ENCODE data around the gene RHCE.

The RHCE gene

GRCh38 chr1:25433389-25434186 is 13.0 kb upstream of the RHCE start:
- H3K9me3 ChIP-seq (ENCODE audit: control insufficient read depth, insufficient read depth, low read length), result no peaks in the 10 kb centered on the region
- DNase-seq (ENCODE audit: low read depth, low spot score), result no peak
- no peak overlapping the region for H3K27ac ChIP-seq (ENCODE audit: low read length)
- WGBS (ENCODE audit: insufficient coverage, insufficient read length), result no CpG with 5 or more reads among the region's 4 CpGs
- no peaks in the 10 kb centered on the region for H3K27me3 ChIP-seq (ENCODE audit: control insufficient read depth, insufficient read depth, low read length)
- H3K36me3 ChIP-seq (ENCODE audit: control insufficient read depth, insufficient read depth, low read length), result no peaks in the 10 kb centered on the region
- H3K4me1 ChIP-seq (ENCODE audit: control insufficient read depth, insufficient read depth, low read length), result no peaks in the 10 kb centered on the region
- no peak overlapping the region for H3K4me3 ChIP-seq (ENCODE audit: low read length)

DNA sequence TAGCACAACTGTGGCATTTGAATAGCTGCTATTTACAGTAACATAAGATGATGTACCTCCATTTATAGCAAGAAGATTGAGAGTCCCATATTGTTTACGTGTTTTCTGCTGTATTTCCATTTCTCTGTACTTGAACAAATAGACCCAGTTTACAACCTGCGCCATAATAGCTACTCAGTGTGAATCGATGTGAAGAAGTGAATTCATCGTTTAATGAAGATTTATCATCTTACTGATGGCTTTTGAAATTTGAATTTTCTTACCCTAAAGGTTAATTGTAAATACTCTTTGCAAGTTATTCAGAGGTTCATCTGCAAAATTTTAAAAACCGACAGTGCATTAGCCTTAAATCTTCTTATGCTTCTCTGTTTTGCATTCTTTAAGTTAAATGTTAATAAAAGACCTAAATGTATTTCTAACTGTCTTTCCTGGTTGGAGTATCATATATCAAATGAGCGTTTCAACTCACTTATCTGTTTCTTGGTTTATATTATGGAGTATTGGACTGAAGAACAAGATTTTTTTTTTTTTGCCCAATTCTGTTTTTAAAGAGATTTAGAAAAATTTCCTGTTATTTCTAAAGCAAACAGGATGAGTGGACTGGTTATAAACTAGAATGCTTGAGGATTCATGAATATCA is 12.2 kb upstream of the RHCE start:
- Histone ChIP-seq H3K4me3 (ENCODE audit: low read length) (no peak overlapping the region), H3K27me3 (ENCODE audit: control insufficient read depth, insufficient read depth, low read length) (no peaks in the 10 kb centered on the region), H3K36me3 (ENCODE audit: control insufficient read depth, insufficient read depth, low read length) (no peaks in the 10 kb centered on the region), H3K9me3 (ENCODE audit: control insufficient read depth, insufficient read depth, low read length) (no peaks in the 10 kb centered on the region), H3K4me1 (ENCODE audit: control insufficient read depth, insufficient read depth, low read length) (no peaks in the 10 kb centered on the region), H3K27ac (ENCODE audit: low read length) (no peak overlapping the region)
- no CpG with 5 or more reads among the region's 6 CpGs for WGBS (ENCODE audit: insufficient coverage, insufficient read length)
- no peak for DNase-seq (ENCODE audit: low read depth, low spot score)

GRCh38 chr1:25431955-25432719 is 11.5 kb upstream of the RHCE start:
- H3K4me3 ChIP-seq (ENCODE audit: low read length), result peak overlapping the region; percentile 93; the same call in 1 of the 2 replicates
- H3K27me3 ChIP-seq (ENCODE audit: control insufficient read depth, insufficient read depth, low read length), result no peaks in the 10 kb centered on the region
- whole genome bisulfite sequencing (ENCODE audit: insufficient coverage, insufficient read length), result no CpG with 5 or more reads among the region's 6 CpGs
- no peak overlapping the region for H3K27ac ChIP-seq (ENCODE audit: low read length)
- no peaks in the 10 kb centered on the region for H3K36me3 ChIP-seq (ENCODE audit: control insufficient read depth, insufficient read depth, low read length)
- DNase-seq (ENCODE audit: low read depth, low spot score), result no peak
- no peaks in the 10 kb centered on the region for H3K4me1 ChIP-seq (ENCODE audit: control insufficient read depth, insufficient read depth, low read length)
- H3K9me3 ChIP-seq (ENCODE audit: control insufficient read depth, insufficient read depth, low read length), result no peaks in the 10 kb centered on the region

DNA sequence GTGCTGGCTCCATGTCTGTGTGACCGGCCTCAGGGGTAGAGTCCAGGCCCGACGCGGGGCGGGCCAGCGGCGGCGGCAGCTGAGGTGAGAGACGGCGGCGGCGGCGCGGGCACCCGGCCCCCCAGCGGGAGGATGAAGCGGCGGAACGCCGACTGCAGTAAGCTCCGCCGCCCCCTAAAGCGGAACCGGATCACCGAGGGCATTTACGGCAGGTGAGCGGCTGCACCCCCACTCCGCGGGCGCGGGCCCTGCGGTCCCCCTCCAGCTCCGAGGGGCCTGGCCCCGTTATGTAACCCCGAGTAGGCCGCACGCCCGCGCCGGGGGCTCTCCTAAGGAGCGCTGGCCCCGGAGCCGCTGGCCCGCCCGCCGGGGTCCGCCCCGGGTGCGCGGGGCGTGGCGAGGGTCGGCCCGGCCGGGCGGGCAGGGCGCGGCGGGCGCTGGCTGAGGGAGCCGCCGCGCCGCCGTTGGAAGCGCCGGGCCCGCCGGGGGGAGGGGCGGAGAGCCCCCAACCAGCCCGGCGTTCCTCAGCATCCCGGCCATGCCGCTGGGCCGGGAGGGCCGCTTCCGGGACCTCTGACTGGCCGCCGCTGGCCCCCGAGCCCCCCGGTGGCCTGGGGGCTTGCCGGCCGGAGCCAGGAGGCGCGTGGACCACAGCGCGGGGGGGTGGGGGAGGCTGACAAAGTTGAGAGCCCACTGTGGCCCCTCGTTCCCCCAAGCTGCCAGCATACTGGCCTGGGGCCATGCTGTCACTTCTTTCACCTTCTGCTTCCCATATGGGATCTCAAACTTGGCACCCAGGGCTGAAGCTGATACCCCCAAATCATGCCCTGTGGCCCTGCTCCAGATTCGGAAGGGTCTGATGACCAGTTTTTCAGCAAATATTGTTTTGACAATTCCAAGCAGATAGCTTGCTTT is 10.6 kb upstream of the RHCE start:
- no CpG with 5 or more reads among the region's 89 CpGs for WGBS (ENCODE audit: insufficient coverage, insufficient read length)
- no peaks in the 10 kb centered on the region for H3K4me1 ChIP-seq (ENCODE audit: control insufficient read depth, insufficient read depth, low read length)
- DNase-seq (ENCODE audit: low read depth, low spot score), result no peak
- no peaks in the 10 kb centered on the region for H3K36me3 ChIP-seq (ENCODE audit: control insufficient read depth, insufficient read depth, low read length)
- peak overlapping the region; percentile 93 for H3K4me3 ChIP-seq (ENCODE audit: low read length)
- no peaks in the 10 kb centered on the region for H3K27me3 ChIP-seq (ENCODE audit: control insufficient read depth, insufficient read depth, low read length)
- H3K9me3 ChIP-seq (ENCODE audit: control insufficient read depth, insufficient read depth, low read length), result no peaks in the 10 kb centered on the region
- no peak overlapping the region for H3K27ac ChIP-seq (ENCODE audit: low read length)

DNA sequence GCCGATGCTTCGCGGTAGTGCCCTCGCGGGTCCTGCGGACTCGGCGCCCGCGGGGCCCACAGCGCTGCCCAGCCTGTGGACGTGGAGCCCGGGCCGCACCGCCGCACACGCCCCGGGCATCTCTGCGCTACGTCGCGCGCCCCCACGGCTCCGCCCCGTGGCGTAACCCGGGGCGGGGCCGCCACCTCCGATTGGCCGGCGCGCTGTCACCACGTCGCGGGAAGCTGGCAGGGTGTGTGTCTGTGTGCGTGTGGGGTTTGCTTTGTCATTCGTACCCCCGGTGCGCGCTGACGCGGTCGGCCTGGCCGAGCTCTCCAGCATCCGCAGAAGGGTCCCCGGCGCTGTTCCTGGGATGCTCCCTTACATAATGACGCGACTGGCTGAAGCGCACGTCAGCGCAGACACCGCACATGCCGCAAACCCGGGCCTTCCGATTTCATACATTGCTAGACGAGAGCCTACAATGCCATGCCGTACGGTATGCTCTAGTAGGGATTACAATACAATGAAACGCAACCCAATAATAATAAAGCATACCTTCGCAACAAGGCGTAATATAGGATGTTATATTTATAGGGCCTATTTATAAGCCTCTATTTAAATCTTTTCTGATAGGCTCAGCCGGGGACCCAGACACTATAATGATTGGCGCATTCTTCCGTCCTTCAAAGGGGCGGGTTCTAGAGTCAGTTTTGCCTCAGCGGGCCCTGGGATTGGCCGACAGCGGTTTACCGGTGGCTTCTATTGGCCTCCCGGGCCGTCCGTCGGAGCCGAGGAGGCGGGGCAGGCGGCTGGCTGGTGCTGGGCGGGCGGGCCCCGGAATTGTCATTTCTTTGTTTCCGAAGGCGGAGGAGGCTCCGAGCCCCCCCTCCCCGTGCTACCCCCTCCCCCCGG is 9.7 kb upstream of the RHCE start, which contains the start of gene MACO1:
MACO1 (plus strand) TSS at position 825 of the 894 bp plus-strand sequence. CDS start 202 bp downstream, outside the sequence.
- Histone ChIP-seq H3K4me3 (ENCODE audit: low read length) (peak within 1 kb of the TSS; percentile 93), H3K9me3 (ENCODE audit: control insufficient read depth, insufficient read depth, low read length) (no peaks in the 10 kb centered on the region), H3K36me3 (ENCODE audit: control insufficient read depth, insufficient read depth, low read length) (no peaks in the 10 kb centered on the region), H3K27me3 (ENCODE audit: control insufficient read depth, insufficient read depth, low read length) (no peaks in the 10 kb centered on the region), H3K4me1 (ENCODE audit: control insufficient read depth, insufficient read depth, low read length) (no peaks in the 10 kb centered on the region), H3K27ac (ENCODE audit: low read length) (no peak within 1 kb of the TSS)
- DNase-seq (ENCODE audit: low read depth, low spot score), result peak; percentile 73
- WGBS (ENCODE audit: insufficient coverage, insufficient read length), result no CpG with 5 or more reads among the region's 87 CpGs

GRCh38 chr1:25428475-25429166 is 8.0 kb upstream of the RHCE start:
- Histone ChIP-seq H3K36me3 (ENCODE audit: control insufficient read depth, insufficient read depth, low read length) (no peaks in the 10 kb centered on the region), H3K4me3 (ENCODE audit: low read length) (no peak overlapping the region), H3K27me3 (ENCODE audit: control insufficient read depth, insufficient read depth, low read length) (no peaks in the 10 kb centered on the region), H3K4me1 (ENCODE audit: control insufficient read depth, insufficient read depth, low read length) (no peaks in the 10 kb centered on the region), H3K27ac (ENCODE audit: low read length) (no peak overlapping the region), H3K9me3 (ENCODE audit: control insufficient read depth, insufficient read depth, low read length) (no peaks in the 10 kb centered on the region)
- no peak for DNase-seq (ENCODE audit: low read depth, low spot score)
- no CpG with 5 or more reads among the region's 7 CpGs for WGBS (ENCODE audit: insufficient coverage, insufficient read length)

DNA sequence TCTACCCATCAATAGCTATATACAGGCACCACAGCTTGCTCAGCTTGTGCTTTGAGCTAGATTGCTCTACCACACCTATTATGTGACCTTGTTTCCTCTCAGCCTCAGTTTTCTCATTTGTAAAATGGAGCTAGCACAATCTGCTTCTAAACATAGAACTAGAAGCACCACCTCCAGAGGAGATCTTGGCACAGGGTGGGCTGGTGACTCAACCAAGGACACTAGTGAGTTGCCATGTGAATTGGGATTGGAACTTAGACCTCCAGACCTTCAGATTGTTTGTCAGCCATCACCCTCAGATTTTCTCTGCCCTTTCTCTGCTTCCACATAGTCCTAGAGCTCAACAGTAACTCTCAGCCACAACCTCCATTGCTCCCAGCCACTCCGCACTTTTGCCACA is 7.1 kb upstream of the RHCE start:
- DNase-seq (ENCODE audit: low read depth, low spot score), result no peak
- H3K36me3 ChIP-seq (ENCODE audit: control insufficient read depth, insufficient read depth, low read length), result no peaks in the 10 kb centered on the region
- no CpG with 5 or more reads among the region's 1 CpG for WGBS (ENCODE audit: insufficient coverage, insufficient read length)
- no peaks in the 10 kb centered on the region for H3K9me3 ChIP-seq (ENCODE audit: control insufficient read depth, insufficient read depth, low read length)
- H3K27ac ChIP-seq (ENCODE audit: low read length), result no peak overlapping the region
- no peaks in the 10 kb centered on the region for H3K27me3 ChIP-seq (ENCODE audit: control insufficient read depth, insufficient read depth, low read length)
- no peaks in the 10 kb centered on the region for H3K4me1 ChIP-seq (ENCODE audit: control insufficient read depth, insufficient read depth, low read length)
- no peak overlapping the region for H3K4me3 ChIP-seq (ENCODE audit: low read length)

DNA sequence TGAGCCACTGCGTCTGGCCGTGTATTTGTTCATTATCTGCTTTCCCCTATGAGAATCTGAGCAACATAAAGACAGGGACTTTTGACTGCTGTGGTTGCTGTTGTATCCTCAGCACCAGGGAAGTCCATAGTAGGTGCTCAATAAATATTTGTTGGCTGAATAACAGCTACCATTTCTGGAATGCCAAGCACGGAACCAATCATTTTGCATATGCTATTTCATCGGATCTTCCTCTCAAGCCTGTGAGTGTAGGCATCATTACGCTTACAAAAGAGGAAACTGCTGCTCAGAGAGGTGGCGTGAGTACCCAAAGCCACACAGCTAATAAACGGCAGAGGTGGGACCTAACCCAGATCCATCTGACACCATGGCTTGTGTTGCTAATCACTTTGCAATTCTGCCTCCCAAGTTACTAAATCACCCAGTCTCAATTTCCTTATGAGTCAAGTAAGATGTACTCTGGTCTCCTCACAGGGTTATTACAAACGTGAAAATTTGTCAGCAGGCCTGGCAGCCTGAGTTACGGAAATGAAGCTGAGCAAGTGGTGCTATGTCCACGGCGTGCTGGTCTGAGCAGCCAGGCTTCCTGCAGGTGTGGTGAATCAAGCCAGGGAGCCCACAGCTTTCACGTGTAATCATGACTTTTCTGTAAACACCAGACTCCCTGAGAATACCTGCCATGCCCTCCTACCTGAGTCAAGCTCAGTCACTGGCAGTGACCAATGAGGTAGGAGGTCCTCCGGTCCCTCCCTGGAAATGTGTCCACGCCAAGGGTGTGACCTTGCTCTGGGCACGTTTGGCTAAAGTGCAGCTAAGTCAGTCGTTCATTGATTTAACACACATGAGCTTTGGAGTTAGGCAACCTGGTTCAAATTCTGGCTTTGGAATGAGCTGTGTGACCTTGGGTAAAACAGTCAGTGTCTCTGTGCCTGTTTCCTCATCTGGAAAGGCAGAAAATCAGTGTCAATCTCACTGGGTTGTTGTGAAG is 4.8 kb upstream of the RHCE start:
- Histone ChIP-seq H3K27ac (ENCODE audit: low read length) (no peak overlapping the region), H3K4me1 (ENCODE audit: control insufficient read depth, insufficient read depth, low read length) (no peaks in the 10 kb centered on the region), H3K4me3 (ENCODE audit: low read length) (no peak overlapping the region), H3K36me3 (ENCODE audit: control insufficient read depth, insufficient read depth, low read length) (no peaks in the 10 kb centered on the region), H3K27me3 (ENCODE audit: control insufficient read depth, insufficient read depth, low read length) (no peaks in the 10 kb centered on the region; the same call in 1 of the 2 replicates), H3K9me3 (ENCODE audit: control insufficient read depth, insufficient read depth, low read length) (no peaks in the 10 kb centered on the region)
- no CpG with 5 or more reads among the region's 16 CpGs for WGBS (ENCODE audit: insufficient coverage, insufficient read length)
- DNase-seq (ENCODE audit: low read depth, low spot score), result no peak
